ENCODE measurements around the gene SH3RF3. TPM values are rescaled to one million over a fixed set of nuclear protein-coding genes. Genes with fewer than 3 reads are reported as not detected.

The SH3RF3 gene
- total RNA-seq, 1 experiment from 2014 or later = 4.9 TPM

DNA sequence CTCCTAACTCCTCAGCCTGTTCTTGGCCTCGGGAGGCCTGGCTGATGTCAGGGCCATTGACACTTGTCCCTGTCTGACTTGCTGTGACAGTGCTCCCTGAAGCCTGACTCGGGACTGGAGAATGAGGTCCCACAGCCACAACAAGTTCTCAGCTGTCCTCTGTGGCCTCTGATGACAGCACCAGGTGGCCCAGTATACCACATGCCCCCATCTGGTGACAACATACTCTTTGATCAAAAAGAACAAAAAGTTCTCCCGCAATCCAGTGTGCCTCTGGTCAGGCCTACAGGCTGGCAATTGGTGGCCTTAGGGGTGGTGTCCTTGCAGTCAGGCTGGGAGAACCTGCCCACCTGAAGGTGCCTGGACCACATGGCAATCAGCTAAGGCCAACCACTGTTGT, 382.2 kb downstream of the SH3RF3 start:
- CTCF ChIA-PET = interaction anchor here (0.6 to 1.4 kb wide), 2 partner anchors 11 to 64 kb away, joined by 3 to 7 read pairs; no protein-coding TSS in a partner anchor
- POLR2A ChIA-PET = no interaction called here
- Histone ChIP-seq H3K4me1 (ENCODE audit: control insufficient read depth, insufficient read depth, low read length) (peaks cover 6% of the 10 kb centered on the region), H3K27ac (ENCODE audit: low read length) (no peak overlapping the region), H3K27me3 (ENCODE audit: control insufficient read depth, insufficient read depth, low read length) (no peaks in the 10 kb centered on the region), H3K9me3 (ENCODE audit: control insufficient read depth, insufficient read depth, low read depth, low read length) (no peaks in the 10 kb centered on the region), H3K4me3 (ENCODE audit: low read depth in 2 of 2, low read length in 2 of 2) (no peak overlapping the region), H3K36me3 (ENCODE audit: control insufficient read depth, insufficient read depth, low read length) (no peaks in the 10 kb centered on the region)
- TF ChIP-seq POLR2AphosphoS5 (IDR thresholded peaks at IDR 0.05; ENCODE audit: low read depth, low read length) = no peak
- TF ChIP-seq, protein P1, sequence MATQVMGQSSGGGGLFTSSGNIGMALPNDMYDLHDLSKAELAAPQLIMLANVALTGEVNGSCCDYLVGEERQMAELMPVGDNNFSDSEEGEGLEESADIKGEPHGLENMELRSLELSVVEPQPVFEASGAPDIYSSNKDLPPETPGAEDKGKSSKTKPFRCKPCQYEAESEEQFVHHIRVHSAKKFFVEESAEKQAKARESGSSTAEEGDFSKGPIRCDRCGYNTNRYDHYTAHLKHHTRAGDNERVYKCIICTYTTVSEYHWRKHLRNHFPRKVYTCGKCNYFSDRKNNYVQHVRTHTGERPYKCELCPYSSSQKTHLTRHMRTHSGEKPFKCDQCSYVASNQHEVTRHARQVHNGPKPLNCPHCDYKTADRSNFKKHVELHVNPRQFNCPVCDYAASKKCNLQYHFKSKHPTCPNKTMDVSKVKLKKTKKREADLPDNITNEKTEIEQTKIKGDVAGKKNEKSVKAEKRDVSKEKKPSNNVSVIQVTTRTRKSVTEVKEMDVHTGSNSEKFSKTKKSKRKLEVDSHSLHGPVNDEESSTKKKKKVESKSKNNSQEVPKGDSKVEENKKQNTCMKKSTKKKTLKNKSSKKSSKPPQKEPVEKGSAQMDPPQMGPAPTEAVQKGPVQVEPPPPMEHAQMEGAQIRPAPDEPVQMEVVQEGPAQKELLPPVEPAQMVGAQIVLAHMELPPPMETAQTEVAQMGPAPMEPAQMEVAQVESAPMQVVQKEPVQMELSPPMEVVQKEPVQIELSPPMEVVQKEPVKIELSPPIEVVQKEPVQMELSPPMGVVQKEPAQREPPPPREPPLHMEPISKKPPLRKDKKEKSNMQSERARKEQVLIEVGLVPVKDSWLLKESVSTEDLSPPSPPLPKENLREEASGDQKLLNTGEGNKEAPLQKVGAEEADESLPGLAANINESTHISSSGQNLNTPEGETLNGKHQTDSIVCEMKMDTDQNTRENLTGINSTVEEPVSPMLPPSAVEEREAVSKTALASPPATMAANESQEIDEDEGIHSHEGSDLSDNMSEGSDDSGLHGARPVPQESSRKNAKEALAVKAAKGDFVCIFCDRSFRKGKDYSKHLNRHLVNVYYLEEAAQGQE (IDR thresholded peaks at IDR 0.05; ENCODE audit: insufficient read depth in 1 of 2, low read depth in 2 of 2, low read length in 1 of 2) = no peak
- TF ChIP-seq, protein P2, sequence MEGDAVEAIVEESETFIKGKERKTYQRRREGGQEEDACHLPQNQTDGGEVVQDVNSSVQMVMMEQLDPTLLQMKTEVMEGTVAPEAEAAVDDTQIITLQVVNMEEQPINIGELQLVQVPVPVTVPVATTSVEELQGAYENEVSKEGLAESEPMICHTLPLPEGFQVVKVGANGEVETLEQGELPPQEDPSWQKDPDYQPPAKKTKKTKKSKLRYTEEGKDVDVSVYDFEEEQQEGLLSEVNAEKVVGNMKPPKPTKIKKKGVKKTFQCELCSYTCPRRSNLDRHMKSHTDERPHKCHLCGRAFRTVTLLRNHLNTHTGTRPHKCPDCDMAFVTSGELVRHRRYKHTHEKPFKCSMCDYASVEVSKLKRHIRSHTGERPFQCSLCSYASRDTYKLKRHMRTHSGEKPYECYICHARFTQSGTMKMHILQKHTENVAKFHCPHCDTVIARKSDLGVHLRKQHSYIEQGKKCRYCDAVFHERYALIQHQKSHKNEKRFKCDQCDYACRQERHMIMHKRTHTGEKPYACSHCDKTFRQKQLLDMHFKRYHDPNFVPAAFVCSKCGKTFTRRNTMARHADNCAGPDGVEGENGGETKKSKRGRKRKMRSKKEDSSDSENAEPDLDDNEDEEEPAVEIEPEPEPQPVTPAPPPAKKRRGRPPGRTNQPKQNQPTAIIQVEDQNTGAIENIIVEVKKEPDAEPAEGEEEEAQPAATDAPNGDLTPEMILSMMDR (IDR thresholded peaks at IDR 0.05) = no peak
- TF ChIP-seq SIN3A (IDR thresholded peaks at IDR 0.05; ENCODE audit: borderline replicate concordance, insufficient read depth, low read depth, low read length) = no peak
- no peak for TF ChIP-seq TCF7L2 (IDR thresholded peaks at IDR 0.05; ENCODE audit: low read depth, low read length)
- BruUV-seq (replicated peaks) = no TSS peak
- in situ Hi-C loops (cut with HindIII; ENCODE audit: low pct_unique_long_range_greater_than_20kb, low sequenced_read_pairs) = no loop called here
- ATAC-seq (no peak), DNase-seq (ENCODE audit: low read depth, low spot score) (no peak)
- intact Hi-C loops (cut with micrococcal nuclease; ENCODE audit: unreplicated experiment) = loop anchor here (2.0 kb wide), 1 partner anchor 386 kb away; no protein-coding TSS in a partner anchor

DNA sequence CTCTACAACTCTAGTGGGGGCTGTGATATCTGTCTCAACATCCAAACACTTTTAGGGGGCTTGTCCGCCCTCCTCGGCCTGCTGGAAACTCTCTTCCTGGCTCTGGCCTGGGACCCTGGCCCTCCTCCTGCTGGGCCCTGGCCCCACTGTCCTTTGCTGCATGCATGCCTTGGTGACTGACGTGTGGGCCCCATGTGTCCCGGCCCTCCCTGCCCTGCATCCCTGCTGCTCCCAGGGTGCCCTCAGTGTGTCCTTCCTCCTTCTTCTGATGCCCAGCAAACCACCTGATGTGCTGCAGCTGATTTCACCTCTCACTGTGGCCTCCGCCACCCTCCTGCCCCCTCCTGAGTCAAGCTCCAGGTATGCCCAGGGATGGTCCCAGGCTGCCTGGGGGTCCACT, 383.1 kb downstream of the SH3RF3 start:
- in situ Hi-C loops (cut with HindIII; ENCODE audit: low pct_unique_long_range_greater_than_20kb, low sequenced_read_pairs) (no loop called here), intact Hi-C loops (cut with micrococcal nuclease; ENCODE audit: unreplicated experiment) (no loop called here)
- BruUV-seq (replicated peaks) = no TSS peak
- ChIA-PET CTCF (interaction anchor here (0.6 kb wide), 1 partner anchor 10 kb away, joined by 7 read pairs; no protein-coding TSS in a partner anchor), POLR2A (no interaction called here)
- H3K9me3 ChIP-seq (ENCODE audit: control insufficient read depth, insufficient read depth, low read depth, low read length) = no peaks in the 10 kb centered on the region
- no peaks in the 10 kb centered on the region for H3K27me3 ChIP-seq (ENCODE audit: control insufficient read depth, insufficient read depth, low read length)
- DNase-seq (ENCODE audit: low read depth, low spot score) = no peak
- H3K4me3 ChIP-seq (ENCODE audit: low read depth in 2 of 2, low read length in 2 of 2) = no peak overlapping the region
- no peak overlapping the region for H3K27ac ChIP-seq (ENCODE audit: low read length)
- no peaks in the 10 kb centered on the region for H3K36me3 ChIP-seq (ENCODE audit: control insufficient read depth, insufficient read depth, low read length)
- no peak for ATAC-seq
- no peak for TF ChIP-seq SIN3A (IDR thresholded peaks at IDR 0.05; ENCODE audit: borderline replicate concordance, insufficient read depth, low read depth, low read length)
- no peak for TF ChIP-seq TCF7L2 (IDR thresholded peaks at IDR 0.05; ENCODE audit: low read depth, low read length)
- no peak for TF ChIP-seq POLR2AphosphoS5 (IDR thresholded peaks at IDR 0.05; ENCODE audit: low read depth, low read length)
- TF ChIP-seq, protein P1 (IDR thresholded peaks at IDR 0.05; ENCODE audit: insufficient read depth in 1 of 2, low read depth in 2 of 2, low read length in 1 of 2) = no peak
- TF ChIP-seq, protein P2 (IDR thresholded peaks at IDR 0.05) = no peak
- H3K4me1 ChIP-seq (ENCODE audit: control insufficient read depth, insufficient read depth, low read length) = peaks cover 6% of the 10 kb centered on the region

Data from Panc1 (cell line).